HG03064 (cell line): ENCODE results near the gene IQUB.
"Not testable (repeated sequence)": the region's sequence is repeated elsewhere in the genome, so short reads cannot be mapped to it uniquely, and the experiment has no call there.

Experiments used
- ATAC-seq: cut with Tn5 transposase; IDR thresholded peaks from one replicate; pipeline ENCODE4 v1.9.1; 2021; ENCODE audit warnings: low read depth; ENCODE audit not compliant: unreplicated experiment

Gene IQUB

DNA sequence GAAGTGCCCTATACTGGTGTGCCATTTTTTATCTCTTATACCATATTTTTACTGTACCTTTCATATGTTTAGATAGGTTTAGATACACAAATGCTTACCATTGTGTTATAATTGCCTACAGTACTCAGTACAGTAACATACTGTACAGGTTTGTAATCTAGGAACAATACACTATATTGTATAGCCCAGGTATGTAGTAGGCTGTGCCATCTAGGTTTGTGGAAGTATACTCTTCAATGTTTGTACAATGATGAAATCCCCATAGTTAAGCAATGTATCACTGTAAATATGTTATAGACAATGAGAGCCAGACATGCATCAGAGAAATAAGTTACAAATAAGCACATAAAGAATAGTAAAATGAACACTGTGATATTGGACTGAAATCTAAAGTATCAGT is 109.1 kb downstream of the IQUB start:
- ATAC-seq = no peak

DNA sequence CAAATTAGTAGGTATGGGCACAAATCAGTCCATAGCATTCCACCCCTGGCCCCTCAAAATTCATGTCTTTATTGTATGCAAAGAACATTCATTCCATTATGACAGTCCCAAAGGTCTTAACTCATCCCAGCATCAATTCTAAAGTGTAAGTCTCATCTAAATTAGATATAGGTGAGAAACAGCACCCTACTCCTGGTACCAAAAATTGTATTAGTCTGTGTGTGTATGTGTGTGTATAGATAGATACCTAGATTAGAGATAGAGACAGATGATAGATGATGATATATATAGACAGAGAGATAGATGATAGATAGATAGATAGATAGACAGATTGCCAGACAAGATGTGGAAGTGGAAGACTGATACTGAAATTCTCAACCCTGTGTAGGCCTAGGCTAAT is 109.9 kb downstream of the IQUB start:
- no peak for ATAC-seq

DNA sequence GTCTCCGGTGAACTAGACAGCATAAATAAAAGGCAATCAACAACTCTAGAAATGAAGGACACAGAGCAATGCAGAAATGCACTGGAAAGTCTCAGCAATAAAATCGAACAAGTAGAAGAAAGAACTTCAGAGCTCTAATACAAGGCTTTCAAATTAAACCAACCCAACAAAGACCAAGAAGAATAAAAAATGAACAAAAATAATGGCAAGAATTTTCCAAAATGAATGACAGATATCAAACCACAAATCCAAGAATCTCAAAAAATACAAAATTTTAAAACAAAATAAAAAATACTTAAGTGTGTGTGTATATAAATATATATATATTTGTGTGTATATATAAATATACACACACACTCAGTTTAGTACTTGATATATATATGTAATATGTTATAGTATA is 110.8 kb downstream of the IQUB start:
- no peak for ATAC-seq

DNA sequence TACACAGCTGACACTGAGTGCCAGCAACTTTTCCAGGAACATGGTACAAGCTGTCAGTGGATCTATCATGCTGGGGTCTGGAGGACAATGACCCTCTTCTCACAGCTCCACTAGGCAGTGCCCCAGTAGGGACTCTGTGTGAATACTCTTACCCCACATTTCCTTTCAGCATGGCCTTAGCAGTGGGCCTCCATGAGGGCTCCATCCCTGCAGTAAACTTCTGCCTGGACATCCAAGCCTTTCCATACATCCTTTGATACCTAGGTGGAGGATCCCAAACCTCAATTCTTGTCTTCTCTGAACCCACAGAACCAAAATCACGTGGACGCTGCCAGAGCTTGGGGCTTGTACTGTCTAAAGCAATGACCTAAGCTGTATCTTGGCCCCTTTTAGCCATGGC is 116.8 kb downstream of the IQUB start:
- ATAC-seq = no peak

DNA sequence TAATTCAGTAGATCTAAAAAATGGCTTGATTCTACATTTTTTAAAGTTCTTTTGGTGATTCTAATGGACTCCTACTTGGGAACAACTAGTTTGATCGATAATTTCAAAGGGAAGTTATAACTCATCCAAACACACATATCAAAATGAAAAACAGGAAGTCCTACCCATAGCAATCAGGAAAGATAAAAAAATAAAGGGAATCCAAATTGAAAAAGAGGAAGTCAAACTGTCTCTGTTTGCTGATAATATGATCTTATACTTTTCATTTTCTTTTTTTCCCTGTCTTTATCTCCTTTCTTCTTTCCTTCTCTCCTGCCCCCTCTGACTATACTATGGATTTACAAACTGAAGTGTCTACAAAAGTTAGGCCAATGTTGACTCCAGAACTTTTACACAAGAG is 118.8 kb downstream of the IQUB start:
- no peak for ATAC-seq

DNA sequence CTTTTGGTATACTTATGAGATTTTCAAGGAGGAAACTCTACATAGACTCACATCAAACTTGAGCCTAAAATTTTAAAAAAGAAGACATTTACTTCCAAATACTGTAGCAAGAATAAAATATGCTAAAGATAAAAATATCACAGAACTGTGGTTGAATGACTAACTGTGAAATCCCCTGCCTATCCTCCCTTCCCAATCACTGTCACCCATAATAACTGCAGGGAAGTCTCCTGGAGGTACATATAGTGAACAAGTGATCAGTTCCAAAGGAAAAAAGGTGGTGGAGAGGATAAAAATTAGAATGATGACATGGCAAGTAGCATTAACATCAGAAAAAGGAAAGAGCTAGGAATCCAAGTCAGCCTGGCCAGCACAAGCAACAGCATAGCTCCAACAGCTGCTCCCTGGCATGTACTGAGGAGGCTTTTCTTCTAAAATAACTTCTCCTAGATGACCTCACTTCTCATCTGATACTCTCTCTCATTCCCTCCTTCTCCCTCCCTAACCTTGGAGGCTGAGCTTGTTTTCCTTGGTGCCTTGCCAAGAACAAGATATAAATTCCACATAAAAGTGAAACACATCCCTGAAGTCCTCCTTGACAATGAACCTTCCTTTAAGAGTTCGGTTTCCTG is 124.0 kb downstream of the IQUB start:
- no peak for ATAC-seq

DNA sequence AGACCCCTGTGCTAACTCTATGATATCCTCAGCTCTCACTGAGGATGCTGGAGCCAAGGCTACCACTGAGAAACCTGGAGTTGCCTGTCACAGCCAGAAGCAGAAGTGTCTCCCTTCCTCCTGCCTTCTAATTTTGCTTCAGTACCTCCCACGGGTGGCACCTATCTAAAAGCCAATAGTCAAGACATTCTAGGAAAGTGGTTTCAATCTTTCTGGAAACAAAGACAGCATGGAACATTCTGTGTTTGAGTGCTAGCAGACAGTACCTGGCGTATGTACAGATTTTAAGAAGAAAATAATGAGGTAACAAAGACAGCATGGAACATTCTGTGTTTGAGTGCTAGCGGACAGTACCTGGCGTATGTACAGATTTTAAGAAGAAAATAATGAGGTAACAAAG is 126.4 kb downstream of the IQUB start:
- ATAC-seq = not testable (repeated sequence)
